Liver (tissue), 9 donors: Measurements from ENCODE around the gene CCDC192. TPM values are rescaled to one million over a fixed set of nuclear protein-coding genes. Genes with fewer than 3 reads are reported as not detected.

ENCODE experiments used
- DNase-seq: peaks from one replicate; pipeline ENCODE4 v3.0.0-alpha.2; 2017; ENCODE audit warnings: low spot score
- H3K27ac ChIP-seq, 2 donors: one replicate each; pipeline ENCODE4 v1.7.0; 2013; ENCODE audit warnings: inconsistent platforms in 2 of 2, low read length in 2 of 2, control low read depth in 1 of 2, low read depth in 1 of 2, mild to moderate bottlenecking in 1 of 2
- H3K27me3 ChIP-seq, 4 donors: one replicate each; pipeline versions ENCODE4 v1.6.1 to v1.7.0; 2013; ENCODE audit warnings: low read length in 3 of 4, inconsistent platforms in 1 of 4, mild to moderate bottlenecking in 1 of 4, moderate library complexity in 1 of 4; ENCODE audit not compliant: control insufficient read depth in 4 of 4, insufficient read depth in 4 of 4
- H3K36me3 ChIP-seq, 4 donors: one replicate each; pipeline versions ENCODE4 v1.6.1 to v1.7.0; 2013; ENCODE audit warnings: low read length in 3 of 4, mild to moderate bottlenecking in 3 of 4, low read depth in 1 of 4, moderate library complexity in 1 of 4; ENCODE audit not compliant: control insufficient read depth in 4 of 4, insufficient read depth in 3 of 4
- H3K4me1 ChIP-seq, 4 donors: one replicate each; pipeline versions ENCODE4 v1.6.1 to v1.7.0; 2013; ENCODE audit warnings: low read length in 3 of 4, mild to moderate bottlenecking in 3 of 4, moderate library complexity in 1 of 4; ENCODE audit not compliant: control insufficient read depth in 4 of 4, insufficient read depth in 4 of 4
- H3K4me3 ChIP-seq, 3 donors: one replicate each; pipeline versions ENCODE4 v1.6.1 to v1.7.0; 2013; ENCODE audit warnings: low read length in 3 of 3, control low read depth in 1 of 3, low read depth in 1 of 3, mild to moderate bottlenecking in 1 of 3
- H3K9ac ChIP-seq, 2 donors: one replicate each; pipeline ENCODE4 v1.7.0; 2013; ENCODE audit warnings: low read length in 2 of 2, mild to moderate bottlenecking in 2 of 2, moderate library complexity in 2 of 2, control low read depth in 1 of 2, low read depth in 1 of 2
- H3K9me3 ChIP-seq, 4 donors: one replicate each; pipeline versions ENCODE4 v1.6.1 to v1.7.0; 2013; ENCODE audit warnings: low read length in 3 of 4; ENCODE audit not compliant: control insufficient read depth in 4 of 4
- CTCF ChIP-seq: fragments of 150-350 bp; IDR thresholded peaks from 2 replicates; pipeline ENCODE4 v1.5.1; 2017; ENCODE audit warnings: improper control_type of control experiment, low read depth, low read length; ENCODE audit not compliant: missing input control
- EGR1 ChIP-seq, 2 donors: IDR thresholded peaks; 2 replicates each; pipeline ENCODE4 v1.6.1; 2016 to 2018; ENCODE audit warnings: antibody characterized with exemption in 2 of 2, low read depth in 2 of 2
- FOXA2 ChIP-seq: IDR thresholded peaks from 2 replicates; pipeline ENCODE4 v1.6.1; 2016; ENCODE audit warnings: antibody characterized with exemption
- HNF4A ChIP-seq, 2 donors: conservative IDR thresholded peaks; 2 replicates each; pipeline ENCODE4 v1.6.1; 2016; ENCODE audit warnings: antibody characterized with exemption in 2 of 2, mild to moderate bottlenecking in 2 of 2
- HNF4G ChIP-seq: IDR thresholded peaks from 2 replicates; pipeline ENCODE4 v1.6.1; 2016; ENCODE audit warnings: antibody characterized with exemption
- MAX ChIP-seq: IDR thresholded peaks from 2 replicates; pipeline ENCODE4 v1.6.1; 2016; ENCODE audit warnings: antibody characterized with exemption
- NR2F2 ChIP-seq: IDR thresholded peaks from 2 replicates; pipeline ENCODE4 v1.6.1; 2016; ENCODE audit warnings: antibody characterized with exemption
- RAD21 ChIP-seq, 2 donors: IDR thresholded peaks; 2 replicates each; pipeline ENCODE4 v1.6.1; 2016; ENCODE audit warnings: antibody characterized with exemption in 2 of 2, mild to moderate bottlenecking in 2 of 2
- RXRA ChIP-seq, 2 donors: IDR thresholded peaks; 2 replicates each; pipeline ENCODE4 v1.6.1; 2017 to 2018; ENCODE audit warnings: antibody characterized with exemption in 2 of 2, mild to moderate bottlenecking in 1 of 2
- SP1 ChIP-seq: IDR thresholded peaks from 2 replicates; pipeline ENCODE4 v1.6.1; 2018; ENCODE audit warnings: antibody characterized with exemption, mild to moderate bottlenecking
- TAF1 ChIP-seq: conservative IDR thresholded peaks from 2 replicates; pipeline ENCODE4 v1.6.1; 2016; ENCODE audit warnings: antibody characterized with exemption, mild to moderate bottlenecking
- ZBTB33 ChIP-seq: IDR thresholded peaks from 2 replicates; pipeline ENCODE4 v1.6.1; 2016; ENCODE audit warnings: antibody characterized with exemption
- WGBS: extraction: QIAGEN DNeasy Blood & Tissue Kit; methylation state at CpG from one replicate; pipeline ENCODE4 v1.1.7; 2013; 5-methylcytosine and 5-hydroxymethylcytosine counted together
- polyA plus RNA-seq, 2 donors: library from polyadenylated mRNA; stranded (reverse) in 1 of 2; unstranded in 1 of 2; fragments of 200-250 nt in 1 of 2; fragments of >200 nt in 1 of 2; fragmentation: Nextera tagmentation in 1 of 2; extraction: Ambion mirVana in 1 of 2; gene quantifications; one replicate each; pipeline versions ENCODE4 v1.2.1 to v1.2.3, GENCODE V29; 2013 to 2015
- total RNA-seq, 2 donors: library from RNA; depleted of rRNA; stranded (reverse); fragments of >200 nt; gene quantifications; one replicate each; pipeline ENCODE4 v1.2.3, GENCODE V29; 2014
- TF ChIP-seq, protein P1 (sequence below): IDR thresholded peaks from 2 replicates; pipeline ENCODE4 v1.6.1; 2016; ENCODE audit warnings: antibody characterized with exemption, mild to moderate bottlenecking
- donor health status: healthy.
- donor health status: healthy.
- donor health status: healthy.
- donor health status: healthy.
- donor health status: healthy.

Gene CCDC192
- total and polyA plus RNA-seq, 4 donors: not detected

- Histone ChIP-seq H3K27me3 (peaks cover 0 to 2% (median 0%) of the 10 kb centered on the region in 4 donors), H3K9ac (no peak overlapping the region), H3K4me1 (no peaks in the 10 kb centered on the region), H3K4me3 (no peak overlapping the region), H3K36me3 (peaks cover 0 to 1% (median 0%) of the 10 kb centered on the region in 4 donors), H3K9me3 (no peaks in the 10 kb centered on the region), H3K27ac (no peak overlapping the region)
- 85% methylated on average over 5 of the region's 5 CpGs for WGBS
- TF ChIP-seq TAF1: no peak
- TF ChIP-seq HNF4A (conservative IDR thresholded peaks at IDR 0.05): no peak
- no peak for TF ChIP-seq EGR1 (IDR thresholded peaks at IDR 0.05; ENCODE audit: low read depth in 2 of 2)
- DNase-seq: no peak
Measured at GRCh38 chr5:127830829-127831598, 127.8 kb downstream of the CCDC192 start.

- no peak overlapping the region for H3K27ac ChIP-seq
- H3K9ac ChIP-seq: no peak overlapping the region
- H3K4me1 ChIP-seq: no peaks in the 10 kb centered on the region
- no peak for DNase-seq
- peaks cover 0 to 1% (median 0%) of the 10 kb centered on the region in 4 donors for H3K36me3 ChIP-seq
- H3K9me3 ChIP-seq: peaks cover 0 to 2% (median 0%) of the 10 kb centered on the region in 4 donors
- TF ChIP-seq HNF4G (no peak), CTCF (no peak), RAD21 (IDR thresholded peaks at IDR 0.05) (no peak), HNF4A (conservative IDR thresholded peaks at IDR 0.05) (no peak), FOXA2 (no peak), TAF1 (no peak), MAX (no peak), RXRA (IDR thresholded peaks at IDR 0.05) (no peak), SP1 (no peak), NR2F2 (no peak), ZBTB33 (no peak)
- TF ChIP-seq, protein P1, sequence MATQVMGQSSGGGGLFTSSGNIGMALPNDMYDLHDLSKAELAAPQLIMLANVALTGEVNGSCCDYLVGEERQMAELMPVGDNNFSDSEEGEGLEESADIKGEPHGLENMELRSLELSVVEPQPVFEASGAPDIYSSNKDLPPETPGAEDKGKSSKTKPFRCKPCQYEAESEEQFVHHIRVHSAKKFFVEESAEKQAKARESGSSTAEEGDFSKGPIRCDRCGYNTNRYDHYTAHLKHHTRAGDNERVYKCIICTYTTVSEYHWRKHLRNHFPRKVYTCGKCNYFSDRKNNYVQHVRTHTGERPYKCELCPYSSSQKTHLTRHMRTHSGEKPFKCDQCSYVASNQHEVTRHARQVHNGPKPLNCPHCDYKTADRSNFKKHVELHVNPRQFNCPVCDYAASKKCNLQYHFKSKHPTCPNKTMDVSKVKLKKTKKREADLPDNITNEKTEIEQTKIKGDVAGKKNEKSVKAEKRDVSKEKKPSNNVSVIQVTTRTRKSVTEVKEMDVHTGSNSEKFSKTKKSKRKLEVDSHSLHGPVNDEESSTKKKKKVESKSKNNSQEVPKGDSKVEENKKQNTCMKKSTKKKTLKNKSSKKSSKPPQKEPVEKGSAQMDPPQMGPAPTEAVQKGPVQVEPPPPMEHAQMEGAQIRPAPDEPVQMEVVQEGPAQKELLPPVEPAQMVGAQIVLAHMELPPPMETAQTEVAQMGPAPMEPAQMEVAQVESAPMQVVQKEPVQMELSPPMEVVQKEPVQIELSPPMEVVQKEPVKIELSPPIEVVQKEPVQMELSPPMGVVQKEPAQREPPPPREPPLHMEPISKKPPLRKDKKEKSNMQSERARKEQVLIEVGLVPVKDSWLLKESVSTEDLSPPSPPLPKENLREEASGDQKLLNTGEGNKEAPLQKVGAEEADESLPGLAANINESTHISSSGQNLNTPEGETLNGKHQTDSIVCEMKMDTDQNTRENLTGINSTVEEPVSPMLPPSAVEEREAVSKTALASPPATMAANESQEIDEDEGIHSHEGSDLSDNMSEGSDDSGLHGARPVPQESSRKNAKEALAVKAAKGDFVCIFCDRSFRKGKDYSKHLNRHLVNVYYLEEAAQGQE: no peak
- no peak overlapping the region for H3K4me3 ChIP-seq
- 88% methylated on average over 5 of the region's 5 CpGs for WGBS
- H3K27me3 ChIP-seq: peaks cover 0 to 2% (median 0%) of the 10 kb centered on the region in 4 donors
Measured at GRCh38 chr5:127832067-127832466, 128.9 kb downstream of the CCDC192 start.
